ENCODE results near the gene TIMM10.

TIMM10 gene

GRCh38 chr11:57530596-57531507 lies at the start of gene TIMM10:
Gene TIMM10 (minus strand): TSS chr11:57530754. CDS start chr11:57530189, 565 bp downstream.
- TF ChIP-seq, protein P1, sequence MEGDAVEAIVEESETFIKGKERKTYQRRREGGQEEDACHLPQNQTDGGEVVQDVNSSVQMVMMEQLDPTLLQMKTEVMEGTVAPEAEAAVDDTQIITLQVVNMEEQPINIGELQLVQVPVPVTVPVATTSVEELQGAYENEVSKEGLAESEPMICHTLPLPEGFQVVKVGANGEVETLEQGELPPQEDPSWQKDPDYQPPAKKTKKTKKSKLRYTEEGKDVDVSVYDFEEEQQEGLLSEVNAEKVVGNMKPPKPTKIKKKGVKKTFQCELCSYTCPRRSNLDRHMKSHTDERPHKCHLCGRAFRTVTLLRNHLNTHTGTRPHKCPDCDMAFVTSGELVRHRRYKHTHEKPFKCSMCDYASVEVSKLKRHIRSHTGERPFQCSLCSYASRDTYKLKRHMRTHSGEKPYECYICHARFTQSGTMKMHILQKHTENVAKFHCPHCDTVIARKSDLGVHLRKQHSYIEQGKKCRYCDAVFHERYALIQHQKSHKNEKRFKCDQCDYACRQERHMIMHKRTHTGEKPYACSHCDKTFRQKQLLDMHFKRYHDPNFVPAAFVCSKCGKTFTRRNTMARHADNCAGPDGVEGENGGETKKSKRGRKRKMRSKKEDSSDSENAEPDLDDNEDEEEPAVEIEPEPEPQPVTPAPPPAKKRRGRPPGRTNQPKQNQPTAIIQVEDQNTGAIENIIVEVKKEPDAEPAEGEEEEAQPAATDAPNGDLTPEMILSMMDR (IDR thresholded peaks at IDR 0.05; ENCODE audit: extremely low read depth, missing control alignments) = no peak
- DNase-seq (ENCODE audit: low spot score) = peak; percentile 90

DNA sequence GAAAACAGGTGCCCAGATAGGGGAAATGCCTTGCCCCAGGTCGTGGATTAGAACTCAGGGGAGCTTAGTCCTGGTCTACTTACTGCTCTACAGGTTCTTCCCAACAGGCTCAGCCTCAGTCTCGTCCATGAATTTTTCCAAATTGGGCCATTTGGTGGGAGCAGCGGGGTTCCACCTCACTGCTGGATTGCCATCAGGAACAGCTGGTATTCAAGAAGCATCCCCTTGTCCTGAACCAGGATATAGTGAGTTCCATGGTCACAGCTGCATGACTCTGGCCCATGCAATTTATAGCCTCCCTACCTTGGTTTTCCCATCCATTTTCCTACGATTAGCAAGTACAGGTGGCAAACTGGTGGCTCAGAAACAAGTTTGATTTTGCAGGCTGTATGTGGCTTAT lies 43.5 kb upstream of the TIMM10 start:
- no peak for DNase-seq (ENCODE audit: low spot score)
- TF ChIP-seq, protein P1 (IDR thresholded peaks at IDR 0.05; ENCODE audit: extremely low read depth, missing control alignments) = no peak

DNA sequence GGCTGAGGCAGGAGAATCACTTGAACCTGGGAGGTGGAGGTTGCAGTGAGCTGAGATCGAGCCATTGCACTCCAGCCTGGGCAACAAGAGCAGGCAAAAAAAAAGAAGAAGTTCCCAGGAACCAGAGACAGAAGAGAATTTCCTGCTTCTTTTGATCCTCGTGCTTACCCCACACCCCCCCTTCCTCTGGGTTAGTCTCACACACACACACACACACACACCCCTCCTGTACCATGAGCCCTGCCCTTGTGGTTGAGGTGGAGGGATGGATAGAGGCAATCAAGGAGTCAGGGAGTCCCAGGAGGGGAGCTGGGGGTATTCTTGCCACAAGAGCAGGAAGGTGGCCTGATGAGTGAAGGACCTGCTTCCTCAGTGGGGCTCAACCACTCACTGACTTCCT lies 41.1 kb upstream of the TIMM10 start:
- TF ChIP-seq, protein P1 (IDR thresholded peaks at IDR 0.05; ENCODE audit: extremely low read depth, missing control alignments) = no peak
- DNase-seq (ENCODE audit: low spot score) = no peak

DNA sequence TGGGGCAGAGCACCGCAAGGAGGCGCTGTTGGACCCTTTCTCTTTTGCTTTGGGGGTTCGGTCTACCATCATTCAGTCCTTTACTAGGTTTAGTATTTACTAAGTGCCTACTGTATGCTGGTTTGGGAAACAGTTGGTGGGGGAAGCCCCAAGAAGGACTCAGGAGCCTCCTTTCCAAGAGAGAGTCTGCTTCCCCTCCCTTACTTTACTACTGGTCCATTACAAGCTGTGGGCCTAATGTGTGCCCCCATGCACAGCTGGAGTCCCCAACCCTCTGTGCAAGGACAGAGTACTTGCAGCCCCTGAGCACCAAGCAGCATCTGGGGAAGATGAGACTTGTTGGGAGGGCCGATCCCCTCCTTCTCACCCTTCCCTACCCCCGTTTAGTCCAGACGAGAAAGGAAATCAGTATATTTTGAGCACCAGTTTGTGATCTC lies 37.8 kb upstream of the TIMM10 start:
- DNase-seq (ENCODE audit: low spot score) = peak; percentile 88
- TF ChIP-seq, protein P1 (IDR thresholded peaks at IDR 0.05; ENCODE audit: extremely low read depth, missing control alignments) = peak; percentile 93

- TF ChIP-seq, protein P1 (IDR thresholded peaks at IDR 0.05; ENCODE audit: extremely low read depth, missing control alignments) = peak; percentile 69
Measured at GRCh38 chr11:57567515-57568329, 37.2 kb upstream of the TIMM10 start, which contains the start of gene UBE2L6. Gene UBE2L6 (minus strand): TSS chr11:57567672. CDS start chr11:57567611, 61 bp downstream.

DNA sequence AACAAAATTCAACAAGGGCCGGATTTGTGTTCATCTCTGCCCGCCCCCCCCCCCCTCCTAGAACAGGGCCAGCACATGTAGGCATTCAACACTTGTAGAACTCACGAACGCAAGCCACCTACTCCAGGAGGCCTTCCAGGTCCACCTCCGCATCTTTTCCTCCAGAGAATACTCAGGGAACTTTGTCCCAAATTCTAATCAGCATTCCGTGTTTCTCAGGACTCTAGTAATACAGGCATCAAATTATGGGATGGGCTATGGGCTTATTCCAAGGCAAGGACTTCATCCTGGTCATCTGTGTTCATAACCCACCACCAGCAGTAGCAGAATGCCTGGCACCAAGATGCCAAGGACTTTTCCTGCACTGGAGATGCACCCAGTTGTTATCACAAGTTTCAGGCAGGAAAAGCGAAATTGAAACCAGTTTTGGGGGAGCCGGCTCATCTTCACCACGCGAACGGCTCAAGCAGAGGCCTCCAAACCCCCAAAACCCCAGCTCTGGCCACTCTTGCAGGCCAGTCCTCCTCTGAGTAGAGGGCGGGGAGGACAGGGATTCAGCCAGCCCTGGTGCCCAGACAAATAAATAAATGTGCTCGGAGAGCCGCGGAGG lies 36.5 kb upstream of the TIMM10 start:
- peak; percentile 49 for DNase-seq (ENCODE audit: low spot score)
- TF ChIP-seq, protein P1 (IDR thresholded peaks at IDR 0.05; ENCODE audit: extremely low read depth, missing control alignments) = no peak

More at GRCh38 chr11:57567515-57568329, 37.2 kb upstream of the TIMM10 start, which contains the start of gene UBE2L6:
- peak; percentile 85 for DNase-seq (ENCODE audit: low spot score)
